ENCODE data around the gene EFCAB13.
"Not testable (repeated sequence)": the region's sequence is repeated elsewhere in the genome, so short reads cannot be mapped to it uniquely, and the experiment has no call there.

The EFCAB13 gene

GRCh38 chr17:47404875-47405274, 81.1 kb downstream of the EFCAB13 start:
- FAIRE-seq, result no peak
- DNase-seq (ENCODE audit: extremely low spot score, insufficient read length, low read depth), result no peak

GRCh38 chr17:47413872-47414271, 90.1 kb downstream of the EFCAB13 start:
- DNase-seq (ENCODE audit: extremely low spot score, insufficient read length, low read depth), result no peak
- FAIRE-seq, result no peak

- DNase-seq (ENCODE audit: extremely low spot score, insufficient read length, low read depth), result no peak
Observed at GRCh38 chr17:47414612-47415011, 90.9 kb downstream of the EFCAB13 start.

GRCh38 chr17:47423406-47424295, 99.9 kb downstream of the EFCAB13 start:
- FAIRE-seq (no peak), DNase-seq (ENCODE audit: extremely low spot score, insufficient read length, low read depth) (peak; percentile 0)

More at GRCh38 chr17:47414612-47415011, 90.9 kb downstream of the EFCAB13 start:
- FAIRE-seq, result no peak

- peak; percentile 48 for FAIRE-seq
Observed at GRCh38 chr17:47425233-47425632, 101.5 kb downstream of the EFCAB13 start.

GRCh38 chr17:47425887-47426635, 102.3 kb downstream of the EFCAB13 start:
- not testable (repeated sequence) for DNase-seq (ENCODE audit: extremely low spot score, insufficient read length, low read depth)
- peak; percentile 73 for FAIRE-seq

More at GRCh38 chr17:47425233-47425632, 101.5 kb downstream of the EFCAB13 start:
- DNase-seq (ENCODE audit: extremely low spot score, insufficient read length, low read depth), result not testable (repeated sequence)

- no peak for FAIRE-seq
- DNase-seq (ENCODE audit: extremely low spot score, insufficient read length, low read depth), result no peak
Observed at GRCh38 chr17:47427985-47428384, 104.2 kb downstream of the EFCAB13 start.

GRCh38 chr17:47432240-47432639, 108.5 kb downstream of the EFCAB13 start:
- DNase-seq (ENCODE audit: extremely low spot score, insufficient read length, low read depth); FAIRE-seq: not testable (repeated sequence)

- no peak for FAIRE-seq
- no peak for DNase-seq (ENCODE audit: extremely low spot score, insufficient read length, low read depth)
Observed at GRCh38 chr17:47465165-47465564, 141.4 kb downstream of the EFCAB13 start.

GRCh38 chr17:47466976-47467375, 143.2 kb downstream of the EFCAB13 start:
- FAIRE-seq, result not testable (repeated sequence)

GRCh38 chr17:47470836-47471235, 147.1 kb downstream of the EFCAB13 start:
- FAIRE-seq, result no peak
- no peak for DNase-seq (ENCODE audit: extremely low spot score, insufficient read length, low read depth)

More at GRCh38 chr17:47466976-47467375, 143.2 kb downstream of the EFCAB13 start:
- DNase-seq (ENCODE audit: extremely low spot score, insufficient read length, low read depth), result not testable (repeated sequence)

- not testable (repeated sequence) for DNase-seq (ENCODE audit: extremely low spot score, insufficient read length, low read depth); FAIRE-seq
Observed at GRCh38 chr17:47472073-47472472, 148.3 kb downstream of the EFCAB13 start.

All from GM18507 (cell line).